Articular chondrocyte of knee joint (primary cell): ENCODE measurements around the gene RGS19. TPM values are rescaled to one million over a fixed set of nuclear protein-coding genes. Genes with fewer than 3 reads are reported as not detected.

ENCODE experiments used
- small RNA-seq: library from RNA; depleted of rRNA; stranded (forward); fragments of <200 nt; gene quantifications from one replicate; pipeline ENCODE3, GENCODE V24; 2012
- total RNA-seq: library from RNA; depleted of rRNA; stranded (reverse); fragments of >200 nt; gene quantifications from 2 replicates; pipeline ENCODE4 v1.2.3, GENCODE V29; 2012

Gene RGS19, protein sequence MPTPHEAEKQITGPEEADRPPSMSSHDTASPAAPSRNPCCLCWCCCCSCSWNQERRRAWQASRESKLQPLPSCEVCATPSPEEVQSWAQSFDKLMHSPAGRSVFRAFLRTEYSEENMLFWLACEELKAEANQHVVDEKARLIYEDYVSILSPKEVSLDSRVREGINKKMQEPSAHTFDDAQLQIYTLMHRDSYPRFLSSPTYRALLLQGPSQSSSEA
- total RNA-seq = 7.1 and 8.0 TPM in 2 replicates

DNA sequence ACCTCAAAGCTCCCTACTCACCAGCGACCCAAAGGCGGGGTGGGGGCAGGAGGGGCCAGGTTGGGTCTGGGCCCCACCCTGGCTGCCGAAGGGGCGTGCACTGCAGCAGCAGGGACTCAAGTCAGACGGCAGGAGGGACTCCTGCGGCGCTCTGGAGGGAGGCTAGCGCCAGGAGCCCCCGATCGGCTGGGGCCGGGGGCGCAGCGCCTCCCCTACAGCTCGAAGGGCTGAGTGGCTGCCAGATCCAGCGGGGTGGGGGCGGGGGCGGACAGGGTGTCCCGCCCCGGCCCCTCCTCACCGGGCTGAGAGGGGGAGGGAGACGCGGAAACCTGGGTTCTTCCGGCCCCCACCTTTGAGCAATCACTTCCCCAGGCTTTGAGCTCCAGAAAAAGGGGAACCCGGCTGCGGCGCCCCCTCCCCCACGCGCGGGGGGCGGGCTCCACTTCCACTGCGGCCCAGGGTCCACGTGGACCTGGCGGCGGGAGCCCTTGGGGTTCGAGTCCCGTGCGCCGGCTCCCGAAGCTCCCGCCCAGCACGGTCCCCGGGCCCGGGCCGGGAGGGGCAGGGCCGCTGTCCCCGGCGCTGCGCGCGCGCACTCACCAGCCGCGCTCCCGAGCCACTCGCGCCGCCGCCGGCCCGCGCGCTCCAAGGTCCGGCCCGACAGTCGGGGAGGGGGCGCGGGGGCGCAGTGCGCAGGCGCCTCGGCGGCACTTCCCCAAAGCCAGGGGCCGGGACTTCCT lies at the start of gene RGS19:
RGS19 (minus strand) TSS at position 246 of the 740 bp plus-strand sequence. CDS start 2,632 bp downstream, outside the sequence.

DNA sequence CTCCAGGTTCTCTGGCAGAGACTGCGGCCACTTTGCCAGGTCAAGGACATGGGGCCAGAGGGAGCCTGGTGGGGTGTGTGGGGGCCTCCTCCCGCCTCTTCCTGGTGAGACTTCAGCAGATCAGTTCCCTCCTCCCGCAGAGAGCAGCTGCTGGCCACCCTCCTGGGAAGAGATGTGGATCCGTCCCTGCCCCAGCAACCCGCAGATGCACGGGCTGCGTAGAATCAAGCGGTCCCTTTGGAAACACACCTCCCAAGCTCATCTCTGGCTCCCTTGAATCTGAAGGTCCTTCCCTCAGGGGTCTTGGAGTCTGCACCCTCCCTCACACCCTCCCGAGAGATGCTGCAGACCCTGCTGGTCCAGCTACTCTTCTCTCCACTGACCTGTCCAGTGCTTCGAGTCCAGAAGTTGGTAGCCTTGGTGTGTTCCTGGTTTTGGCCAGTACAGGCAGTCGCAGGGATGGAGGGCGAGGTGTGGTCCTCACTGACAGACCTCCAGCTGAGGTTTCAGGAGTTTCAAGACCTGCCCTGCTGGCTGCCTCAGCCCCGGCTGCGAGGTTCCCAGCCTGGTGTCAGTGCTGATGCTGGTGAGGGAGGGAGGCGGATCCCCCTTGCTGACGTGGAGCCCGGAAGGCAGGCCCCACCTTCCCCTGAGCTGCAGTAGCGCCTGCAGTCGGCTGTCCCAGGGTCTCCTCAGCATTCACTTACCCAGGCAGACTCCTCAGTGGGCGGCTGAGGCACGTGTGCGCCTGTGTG lies 27.8 kb upstream of the RGS19 start, which contains the start of gene NPBWR2:
NPBWR2 (minus strand) TSS at position 585 of the 755 bp plus-strand sequence. CDS start 734 bp downstream, outside the sequence.

DNA sequence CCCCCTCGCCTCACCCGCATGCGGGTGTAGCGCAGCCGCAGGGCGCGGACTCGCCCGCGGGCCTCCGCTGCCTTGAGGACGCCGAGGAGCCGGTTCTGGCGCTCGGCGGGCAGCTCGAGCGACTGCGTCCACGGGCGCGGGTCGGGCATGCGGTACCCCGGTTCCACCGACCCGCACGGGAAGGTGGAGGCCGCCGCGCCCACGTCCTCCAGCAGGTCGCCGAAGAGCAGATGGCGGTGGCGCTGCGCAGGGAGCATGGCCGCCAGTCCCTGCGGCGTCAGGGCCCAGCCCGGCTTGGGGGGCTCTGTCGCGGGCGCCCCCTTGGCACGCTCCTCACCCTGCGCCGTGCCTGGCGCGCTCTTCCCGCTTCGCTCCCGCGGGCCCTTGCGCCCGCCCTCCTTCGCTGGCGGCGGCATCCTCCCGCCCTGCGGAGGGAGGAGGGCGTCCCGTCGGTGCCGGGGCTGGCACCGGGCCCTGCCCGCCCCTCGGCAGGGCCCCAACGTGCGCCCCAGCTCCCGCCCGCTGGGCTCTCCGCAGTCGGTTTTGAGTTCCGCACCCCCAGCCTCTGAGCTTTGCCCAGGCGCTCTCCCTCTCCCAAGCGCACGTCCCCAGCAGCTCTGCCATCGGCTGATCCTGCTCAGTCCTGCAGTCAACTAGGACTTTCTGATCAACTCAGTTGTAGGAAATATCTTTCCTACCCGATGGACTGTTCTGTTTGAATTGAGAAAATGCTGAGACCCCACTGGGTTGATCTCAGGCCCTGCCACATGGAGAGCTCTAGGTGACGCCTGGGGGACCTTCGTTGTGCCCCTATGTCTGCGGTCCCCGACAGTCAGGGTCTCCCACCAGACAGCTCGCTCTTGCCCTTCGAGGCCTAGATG lies 4.7 kb upstream of the RGS19 start, which contains the start of gene LKAAEAR1:
LKAAEAR1 (minus strand) TSS at position 595 of the 881 bp plus-strand sequence; CDS start at position 416, 179 bp downstream.

DNA sequence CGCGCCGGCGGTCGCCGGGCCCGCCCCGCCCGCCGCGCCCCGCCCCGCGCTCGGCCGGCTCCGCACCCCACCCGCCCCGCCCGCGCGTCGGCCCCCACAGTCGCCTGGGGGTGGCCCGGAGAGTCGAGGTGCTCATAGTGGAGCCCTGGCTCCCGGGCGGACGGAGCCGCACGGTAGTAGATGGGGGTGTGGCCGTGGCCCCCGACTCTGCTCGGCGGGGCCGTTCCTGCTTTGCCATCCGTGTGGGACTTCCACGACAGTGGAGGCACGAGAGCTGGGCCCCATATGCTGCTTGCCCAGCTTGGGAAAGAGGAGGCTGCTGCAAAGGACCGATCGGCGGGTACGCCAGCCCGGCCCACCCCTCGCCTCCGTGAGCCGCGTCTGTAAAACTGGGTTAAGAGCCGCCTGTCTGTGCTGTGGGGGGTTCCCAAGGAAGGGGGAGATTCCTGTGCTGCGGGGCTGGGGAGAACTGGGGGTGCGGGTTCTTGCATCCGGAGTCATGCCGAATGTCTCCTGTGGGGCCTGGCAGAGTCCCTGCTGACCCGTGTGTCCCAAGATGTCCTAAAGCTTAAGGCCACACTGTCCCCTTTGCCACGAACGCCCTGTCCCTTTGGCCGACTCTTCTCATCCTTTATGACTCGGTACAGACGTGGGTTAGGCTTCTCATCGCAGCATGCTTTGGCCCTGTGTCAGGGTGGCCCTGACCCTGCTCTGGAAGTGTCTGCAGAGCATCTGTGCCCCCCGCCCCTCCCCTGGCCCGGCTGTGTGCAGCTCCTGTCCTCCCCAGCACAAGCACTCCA lies 895 bp upstream of the RGS19 start, which contains the start of gene OPRL1:
OPRL1 (plus strand) TSS at position 70 of the 800 bp plus-strand sequence. CDS start 12,639 bp downstream, outside the sequence.

DNA sequence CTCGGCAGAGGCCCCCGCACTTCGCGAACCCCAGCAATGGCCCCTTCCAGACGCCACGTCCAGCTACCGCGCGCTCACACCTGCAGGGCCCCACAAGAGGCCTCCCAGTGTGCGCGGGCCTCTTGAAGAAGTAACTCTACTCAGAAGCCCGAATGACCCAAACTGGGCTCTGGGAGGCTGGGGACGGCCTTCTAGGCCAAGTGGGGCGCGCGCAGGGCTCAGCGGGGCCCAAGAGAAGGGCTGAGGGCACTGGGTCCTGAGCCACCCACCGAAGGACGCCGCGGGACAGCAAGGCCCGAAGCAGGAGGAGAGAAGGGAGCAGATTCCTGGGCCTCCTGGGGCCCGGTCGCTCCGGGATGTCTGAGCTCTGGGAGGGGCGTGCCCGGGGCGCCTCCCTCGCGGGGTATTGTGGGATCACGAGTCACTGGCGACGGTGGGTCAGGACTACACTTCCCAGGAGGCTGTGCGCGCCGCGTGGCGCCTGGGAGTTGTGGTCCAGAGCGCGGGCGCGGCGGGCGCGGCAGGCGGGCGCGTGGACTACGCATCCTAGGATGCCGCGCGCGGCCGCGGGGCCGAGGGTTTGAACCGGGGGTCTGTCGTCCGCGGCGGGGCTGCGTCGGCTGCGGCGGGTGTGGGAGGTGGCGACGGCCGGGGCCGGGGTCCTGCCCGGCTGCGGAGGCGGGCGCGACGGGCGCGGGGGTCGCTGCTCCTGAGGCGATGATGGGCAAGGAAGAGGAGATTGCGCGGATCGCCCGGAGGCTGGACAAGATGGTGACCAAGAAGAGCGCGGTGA lies 16.5 kb downstream of the RGS19 start, which contains the start of gene TCEA2:
TCEA2 (plus strand) TSS at position 603 of the 793 bp plus-strand sequence; CDS start at position 718, 115 bp downstream.

DNA sequence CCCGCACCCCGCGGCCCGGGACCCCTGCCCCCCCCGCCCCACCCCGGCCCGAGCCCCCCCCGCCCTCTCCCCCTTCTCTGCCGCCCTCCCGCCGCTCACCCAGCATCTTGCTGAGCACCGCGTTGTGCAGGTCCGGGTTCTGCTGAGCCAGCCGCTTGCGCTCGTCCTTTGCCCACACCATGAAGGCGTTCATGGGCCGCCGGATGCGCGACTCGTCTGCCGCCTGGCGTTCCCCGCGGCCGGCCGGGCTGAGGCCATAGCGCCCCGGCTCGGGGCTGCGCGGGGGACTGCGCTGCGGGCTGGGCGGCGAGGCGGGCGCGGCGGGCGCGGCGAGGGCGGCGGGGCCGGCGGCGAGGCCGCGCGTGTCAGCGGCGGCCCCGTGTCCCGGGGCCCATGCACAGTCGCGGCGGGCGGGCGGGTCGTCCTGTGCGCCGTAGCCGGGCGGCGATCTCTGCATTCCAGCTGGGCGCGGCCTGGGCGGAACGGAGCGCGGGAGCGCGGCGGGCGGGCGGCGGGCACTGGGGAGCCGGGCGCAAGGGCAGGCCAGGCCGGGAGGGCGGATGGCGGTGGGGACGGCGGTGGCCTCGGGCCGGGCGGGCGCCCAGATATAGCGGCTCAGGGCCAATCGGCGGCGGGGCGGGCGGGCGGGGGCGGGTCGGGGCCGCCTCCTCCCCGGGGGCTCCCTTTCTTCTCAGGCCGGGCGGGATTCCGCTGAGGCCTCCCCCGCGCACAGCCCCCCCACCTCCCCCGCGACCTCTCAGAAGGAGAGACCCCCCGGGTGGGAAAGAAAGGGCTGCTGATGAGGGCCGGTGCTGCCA lies 30.0 kb downstream of the RGS19 start, which contains the start of gene SOX18:
SOX18 (minus strand) TSS at position 580 of the 818 bp plus-strand sequence; CDS start at position 457, 123 bp downstream.

DNA sequence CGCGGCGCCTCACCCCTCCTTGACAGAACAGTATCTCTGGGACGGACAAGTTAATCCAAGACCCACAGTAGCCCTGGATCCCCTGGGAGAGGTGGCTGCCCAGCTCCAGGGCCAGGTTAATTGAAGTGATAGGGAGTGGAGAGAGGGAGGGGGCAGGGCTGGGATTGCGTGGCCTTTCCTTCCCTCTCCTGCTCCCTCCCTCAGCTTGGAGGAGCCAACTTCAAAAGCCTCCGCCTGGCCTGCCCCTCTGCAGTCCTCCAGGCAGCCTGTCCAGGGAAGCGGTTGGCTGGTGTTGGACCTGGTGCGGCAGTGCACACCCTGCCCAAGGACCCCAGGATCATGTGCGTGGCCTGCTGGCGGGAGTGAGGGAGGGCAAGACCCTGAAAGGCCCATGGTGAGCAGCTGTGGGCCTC lies 43.4 kb downstream of the RGS19 start, which contains the start of gene C20orf204:
C20orf204 (plus strand) TSS at position 250 of the 413 bp plus-strand sequence; CDS start at position 392, 142 bp downstream.

Small RNA genes lying within 50 kb of the gene (small RNA-seq; reads per million reads assigned to genes)
- gene AL355803.1 (not detected), gene MIR6813 (not detected)

Other genes starting within 250 kb of the RGS19 start
- 3.5 and 4.4 TPM in 2 replicates for gene ZBTB46, start 248.3 kb downstream of the RGS19 start, total RNA-seq
- gene ABHD16B, start 218.0 kb downstream of the RGS19 start, total RNA-seq = not detected in 2 replicates
- 154 and 159 TPM in 2 replicates for gene TPD52L2, start 214.2 kb downstream of the RGS19 start, total RNA-seq
- gene DNAJC5, start 184.4 kb downstream of the RGS19 start, total RNA-seq = 41.2 and 41.3 TPM in 2 replicates
- gene UCKL1, start 123.1 kb downstream of the RGS19 start, total RNA-seq = 9.2 and 11.8 TPM in 2 replicates
- gene ZNF512B, start 109.6 kb downstream of the RGS19 start, total RNA-seq = 9.2 and 10.2 TPM in 2 replicates
- gene SAMD10, start 99.9 kb downstream of the RGS19 start, total RNA-seq = 0.43 and 0.65 TPM in 2 replicates
- gene PRPF6, start 98.4 kb downstream of the RGS19 start, total RNA-seq = 56.5 and 57.6 TPM in 2 replicates
- gene C20orf204, start 43.3 kb downstream of the RGS19 start, total RNA-seq = 1.2 and 1.4 TPM in 2 replicates
- 0.22 TPM in 1 of 2 replicates, not detected in the other for gene SOX18, start 29.9 kb downstream of the RGS19 start, total RNA-seq
- 17.5 and 20.9 TPM in 2 replicates for gene TCEA2, start 16.3 kb downstream of the RGS19 start, total RNA-seq
- 0.52 and 0.86 TPM in 2 replicates for gene OPRL1, start 564 bp upstream of the RGS19 start, total RNA-seq
- not detected in 2 replicates for gene LKAAEAR1, start 4.9 kb upstream of the RGS19 start, total RNA-seq
- not detected in 2 replicates for gene NPBWR2, start 28.0 kb upstream of the RGS19 start, total RNA-seq
- not detected in 2 replicates for gene MYT1, start 84.9 kb upstream of the RGS19 start, total RNA-seq
- 44.6 and 52.9 TPM in 2 replicates for gene PCMTD2, start 176.2 kb upstream of the RGS19 start, total RNA-seq